GM20431 (cell line): ENCODE measurements around the gene S100A12.

Experiments
- in situ Hi-C: fragments of 300-500 bp; cut with MseI, MboI; formaldehyde crosslinking; loops from one replicate; pipeline ENCODE4 v1.15.0; 2020; ENCODE audit warnings: low sequenced_read_pairs; ENCODE audit not compliant: unreplicated experiment

S100A12 gene

GRCh38 chr1:153397051-153397923 lies 21.9 kb upstream of the S100A12 start:
- in situ Hi-C loops = no loop called here

- in situ Hi-C loops = no loop called here
Measured at GRCh38 chr1:153396461-153396860, 21.0 kb upstream of the S100A12 start.

GRCh38 chr1:153395776-153396175 lies 20.4 kb upstream of the S100A12 start:
- in situ Hi-C loops = no loop called here

GRCh38 chr1:153395136-153395685 lies 19.8 kb upstream of the S100A12 start:
- in situ Hi-C loops = no loop called here

- in situ Hi-C loops = no loop called here
Measured at GRCh38 chr1:153394391-153394790, 19.0 kb upstream of the S100A12 start.

- in situ Hi-C loops = no loop called here
Measured at GRCh38 chr1:153393926-153394325, 18.5 kb upstream of the S100A12 start.

GRCh38 chr1:153392822-153393221 lies 17.4 kb upstream of the S100A12 start:
- in situ Hi-C loops = no loop called here

GRCh38 chr1:153392258-153392657 lies 16.8 kb upstream of the S100A12 start:
- in situ Hi-C loops = no loop called here

- in situ Hi-C loops = no loop called here
Measured at GRCh38 chr1:153390938-153391710, 15.7 kb upstream of the S100A12 start, which contains the start of gene S100A8. S100A8 (minus strand) TSS chr1:153391073; CDS start chr1:153390535, 538 bp downstream.

- in situ Hi-C loops = no loop called here
Measured at GRCh38 chr1:153389973-153390879, 14.8 kb upstream of the S100A12 start.

GRCh38 chr1:153389401-153389800 lies 14.0 kb upstream of the S100A12 start:
- in situ Hi-C loops = no loop called here

GRCh38 chr1:153387785-153388184 lies 12.4 kb upstream of the S100A12 start:
- in situ Hi-C loops = no loop called here

- in situ Hi-C loops = no loop called here
Measured at GRCh38 chr1:153387001-153387400, 11.6 kb upstream of the S100A12 start.

- in situ Hi-C loops = no loop called here
Measured at GRCh38 chr1:153386500-153386901, 11.1 kb upstream of the S100A12 start.

- in situ Hi-C loops = no loop called here
Measured at GRCh38 chr1:153384958-153385580, 9.6 kb upstream of the S100A12 start.

GRCh38 chr1:153380711-153381110 lies 5.3 kb upstream of the S100A12 start:
- in situ Hi-C loops = no loop called here

GRCh38 chr1:153379591-153379990 lies 4.2 kb upstream of the S100A12 start:
- in situ Hi-C loops = no loop called here

GRCh38 chr1:153374071-153374470 lies 1.4 kb downstream of the S100A12 start:
- in situ Hi-C loops = no loop called here

GRCh38 chr1:153372571-153372970 lies 2.9 kb downstream of the S100A12 start:
- in situ Hi-C loops = no loop called here
